Right atrium auricular region (tissue), 2 donors: ENCODE measurements around the gene PRKCA. TPM values are rescaled to one million over a fixed set of nuclear protein-coding genes. Genes with fewer than 3 reads are reported as not detected.
"Not testable (repeated sequence)": the region's sequence is repeated elsewhere in the genome, so short reads cannot be mapped to it uniquely, and the experiment has no call there.

ENCODE experiments used
- DNase-seq: peaks from one replicate; pipeline ENCODE4 v3.0.0-alpha.2; 2019; ENCODE audit warnings: low spot score
- H3K27ac ChIP-seq, 2 donors: fragments of 200-600 bp; sonication (generic); 1 replicate in 1 of 2; 2 replicates in 1 of 2; pipeline ENCODE4 v1.5.1; 2016 to 2019
- H3K27me3 ChIP-seq, 2 donors: fragments of 200-600 bp; sonication (generic); one replicate each; pipeline versions ENCODE4 v1.5.1 to v1.6.0; 2017 to 2019
- H3K36me3 ChIP-seq: fragments of 200-600 bp; sonication (generic); one replicate; pipeline ENCODE4 v1.5.1; 2016
- H3K4me1 ChIP-seq, 2 donors: fragments of 200-600 bp; sonication (generic); one replicate each; pipeline versions ENCODE4 v1.5.1 to v1.6.0; 2017 to 2019
- H3K4me3 ChIP-seq, 2 donors: fragments of 200-600 bp; sonication (generic); 1 replicate in 1 of 2; 2 replicates in 1 of 2; pipeline ENCODE4 v1.5.1; 2017 to 2019; ENCODE audit warnings: mild to moderate bottlenecking in 1 of 2, moderate library complexity in 1 of 2
- H3K9me3 ChIP-seq, 2 donors: fragments of 200-600 bp; sonication (generic); one replicate each; pipeline ENCODE4 v1.5.1; 2019
- CTCF ChIP-seq, 2 donors: fragments of 200-600 bp; sonication (generic); IDR thresholded peaks; one replicate each; pipeline ENCODE4 v1.5.1; 2019; ENCODE audit warnings: antibody characterized with exemption in 2 of 2
- total RNA-seq, 2 donors: library from RNA; depleted of rRNA; stranded (reverse); fragments of >200 nt; gene quantifications; one replicate each; pipeline ENCODE4 v1.1.0, GENCODE V29; 2016

Gene PRKCA
- total RNA-seq, 2 donors from 2014 or later, result 6.4 to 6.6 TPM

- Histone ChIP-seq H3K9me3 (no peaks in the 10 kb centered on the region), H3K4me3 (no peak overlapping the region), H3K27ac (no peak overlapping the region), H3K27me3 (no peaks in the 10 kb centered on the region), H3K4me1 (no peaks in the 10 kb centered on the region), H3K36me3 (no peaks in the 10 kb centered on the region)
- DNase-seq, result no peak
- TF ChIP-seq CTCF (IDR thresholded peaks at IDR 0.05), result peak in 1 of 2 donors; percentile 40
Measured at GRCh38 chr17:66290101-66290722, 12.2 kb upstream of the PRKCA start.

- no peaks in the 10 kb centered on the region for H3K9me3 ChIP-seq
- TF ChIP-seq CTCF (IDR thresholded peaks at IDR 0.05), result no peak
- H3K27ac ChIP-seq, result no peak overlapping the region
- H3K27me3 ChIP-seq, result no peaks in the 10 kb centered on the region
- DNase-seq, result no peak
- H3K4me1 ChIP-seq, result no peaks in the 10 kb centered on the region
- H3K36me3 ChIP-seq, result no peaks in the 10 kb centered on the region
- H3K4me3 ChIP-seq, result no peak overlapping the region
Measured at GRCh38 chr17:66292353-66292752, 10.1 kb upstream of the PRKCA start.

DNA sequence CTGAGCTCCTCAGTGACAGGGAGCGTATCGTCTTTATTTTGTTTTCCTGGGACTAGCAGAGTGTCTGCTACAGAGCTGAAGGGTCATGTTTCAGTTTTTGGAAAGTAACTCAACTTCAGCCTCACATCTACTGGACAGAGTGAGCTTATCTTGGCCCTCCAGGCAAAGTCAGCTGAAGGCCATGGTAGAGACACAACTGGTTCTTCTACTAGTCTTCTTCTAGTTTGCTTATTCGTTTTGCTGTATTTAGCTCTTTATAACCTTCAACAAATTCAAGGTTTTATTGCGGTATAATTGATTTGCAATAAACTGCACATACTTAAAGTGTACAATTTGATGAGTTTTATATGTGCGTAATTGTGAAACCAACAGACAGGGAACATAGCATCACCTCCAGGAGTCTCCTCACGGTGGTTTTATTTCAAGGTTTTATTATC, 6.1 kb upstream of the PRKCA start:
- H3K36me3 ChIP-seq, result no peaks in the 10 kb centered on the region
- no peak overlapping the region for H3K4me3 ChIP-seq
- H3K4me1 ChIP-seq, result peaks cover 0 to 1% of the 10 kb centered on the region in 2 donors
- no peak for DNase-seq
- no peaks in the 10 kb centered on the region for H3K9me3 ChIP-seq
- no peak overlapping the region for H3K27ac ChIP-seq
- TF ChIP-seq CTCF (IDR thresholded peaks at IDR 0.05), result no peak
- no peaks in the 10 kb centered on the region for H3K27me3 ChIP-seq

- not testable (repeated sequence) for H3K27me3 ChIP-seq, H3K36me3 ChIP-seq, H3K4me3 ChIP-seq, DNase-seq, H3K27ac ChIP-seq, H3K9me3 ChIP-seq, H3K4me1 ChIP-seq
Measured at GRCh38 chr17:66297443-66297842, 5.0 kb upstream of the PRKCA start.

- Histone ChIP-seq H3K4me3 (no peak overlapping the region), H3K36me3 (no peaks in the 10 kb centered on the region), H3K27ac (no peak overlapping the region), H3K9me3 (no peaks in the 10 kb centered on the region), H3K4me1 (peaks cover 0 to 21% of the 10 kb centered on the region in 2 donors), H3K27me3 (no peaks in the 10 kb centered on the region)
- TF ChIP-seq CTCF (IDR thresholded peaks at IDR 0.05), result no peak
- DNase-seq, result no peak
Measured at GRCh38 chr17:66299711-66300110, 2.7 kb upstream of the PRKCA start.

- H3K27me3 ChIP-seq, result no peaks in the 10 kb centered on the region
- peaks cover 0 to 21% of the 10 kb centered on the region in 2 donors for H3K4me1 ChIP-seq
- no peaks in the 10 kb centered on the region for H3K9me3 ChIP-seq
- no peak for DNase-seq
- H3K36me3 ChIP-seq, result no peaks in the 10 kb centered on the region
- no peak overlapping the region for H3K4me3 ChIP-seq
- H3K27ac ChIP-seq, result no peak overlapping the region
- TF ChIP-seq CTCF (IDR thresholded peaks at IDR 0.05), result no peak
Measured at GRCh38 chr17:66300956-66301355, 1.5 kb upstream of the PRKCA start.
